HG03175 (cell line): ENCODE measurements around the gene CLINT1.

Source experiments
- ATAC-seq: cut with Tn5 transposase; IDR thresholded peaks from one replicate; pipeline ENCODE4 v1.9.1; 2021; ENCODE audit warnings: mild to moderate bottlenecking, moderate library complexity; ENCODE audit not compliant: unreplicated experiment

Gene CLINT1

DNA sequence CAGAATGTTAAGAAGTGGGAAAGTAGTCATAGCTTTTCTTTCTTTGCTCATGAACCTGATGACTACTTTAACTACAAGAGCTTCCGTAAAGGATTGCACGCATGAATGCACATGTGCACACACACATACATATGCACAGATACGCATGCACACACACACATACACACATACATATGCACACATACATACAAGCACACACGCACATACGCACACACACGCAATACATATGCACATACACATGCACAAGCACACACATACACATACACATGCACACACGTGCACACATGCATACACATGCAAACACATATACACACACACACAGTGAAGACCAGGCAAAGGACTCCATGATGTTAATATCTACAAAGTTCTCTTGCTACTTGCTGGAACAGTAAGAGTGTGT is 92.5 kb downstream of the CLINT1 start:
- no peak for ATAC-seq

DNA sequence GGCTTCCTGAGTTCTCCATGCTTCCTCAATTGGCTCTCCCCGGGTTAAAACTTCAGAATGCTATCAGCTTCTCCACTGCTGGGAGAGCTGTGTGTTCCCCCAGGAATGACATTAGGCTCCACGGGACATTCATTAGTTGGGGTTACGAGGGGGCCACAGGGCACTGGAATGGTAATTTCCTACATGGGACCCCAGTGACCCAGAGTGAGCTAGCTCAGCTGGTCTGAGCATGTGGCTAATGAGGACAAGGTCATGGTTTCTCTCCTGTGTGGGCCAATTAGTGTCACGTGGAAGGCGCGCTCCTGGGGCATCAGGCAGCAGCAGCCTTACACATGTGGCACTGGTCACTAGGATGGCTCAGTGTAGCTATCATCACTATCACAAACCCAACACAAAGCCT is 94.4 kb downstream of the CLINT1 start:
- no peak for ATAC-seq

DNA sequence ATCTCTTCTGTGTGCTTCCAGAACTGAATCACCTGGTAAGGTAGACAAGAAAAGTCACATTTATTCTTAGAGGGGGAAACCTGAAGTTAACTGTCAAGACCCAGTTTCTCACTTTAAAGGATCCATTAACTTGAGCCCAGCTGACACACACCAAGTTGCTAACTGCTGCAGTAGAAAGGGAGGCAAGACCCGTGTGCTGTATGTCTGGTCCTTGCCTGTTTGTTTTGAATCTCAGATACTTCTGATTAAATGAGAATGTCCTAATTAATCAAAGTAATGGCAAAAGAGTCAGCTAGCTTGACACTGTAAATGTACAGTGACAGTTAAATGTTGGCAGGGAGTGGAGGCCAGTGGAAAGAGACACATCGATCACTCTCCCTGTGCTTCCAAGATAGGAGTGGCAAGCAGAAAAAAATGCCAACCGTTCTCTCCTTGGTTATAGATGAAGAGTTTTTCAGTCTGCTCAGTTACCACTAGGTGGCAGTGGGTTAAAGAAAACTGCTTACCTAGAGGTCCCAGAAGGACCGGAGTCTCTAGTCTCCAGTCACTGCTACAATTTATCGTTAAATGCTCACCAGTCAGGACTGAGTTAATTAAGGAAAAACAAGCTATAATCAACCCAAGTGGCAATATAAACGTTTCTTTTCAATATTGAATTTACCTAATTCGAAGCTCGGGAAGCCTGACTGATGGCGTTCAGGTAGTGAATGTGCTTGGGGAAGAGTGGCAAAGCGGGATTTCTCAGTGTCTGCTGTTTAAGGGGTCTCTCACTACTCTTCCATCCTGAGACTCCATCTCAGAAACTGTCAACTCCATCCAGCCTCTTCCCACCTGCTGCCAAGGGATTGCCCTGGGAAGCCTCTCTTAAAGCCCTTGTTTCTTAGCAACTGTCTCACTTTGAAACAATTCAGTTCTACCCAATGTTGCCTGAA is 97.0 kb downstream of the CLINT1 start:
- peak; percentile 86 for ATAC-seq

DNA sequence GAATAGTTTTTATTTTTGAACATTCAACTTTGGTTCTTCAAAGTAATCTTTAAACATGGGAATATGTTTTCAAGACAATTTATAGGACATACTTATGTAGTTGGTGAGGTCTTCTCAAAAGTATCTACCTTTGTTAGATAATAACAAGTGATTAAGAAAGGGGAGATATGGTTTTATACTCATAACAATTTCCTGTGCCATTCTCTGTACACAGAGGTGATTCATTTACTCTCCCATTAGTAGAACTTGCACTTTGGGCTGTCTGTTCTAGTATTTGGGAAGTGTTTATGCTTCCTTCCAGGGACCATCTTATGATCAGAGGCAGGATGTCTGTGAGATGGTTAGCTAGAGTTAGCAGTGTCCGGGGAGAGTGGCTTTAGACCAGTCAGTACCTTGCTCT is 100.2 kb downstream of the CLINT1 start:
- no peak for ATAC-seq

DNA sequence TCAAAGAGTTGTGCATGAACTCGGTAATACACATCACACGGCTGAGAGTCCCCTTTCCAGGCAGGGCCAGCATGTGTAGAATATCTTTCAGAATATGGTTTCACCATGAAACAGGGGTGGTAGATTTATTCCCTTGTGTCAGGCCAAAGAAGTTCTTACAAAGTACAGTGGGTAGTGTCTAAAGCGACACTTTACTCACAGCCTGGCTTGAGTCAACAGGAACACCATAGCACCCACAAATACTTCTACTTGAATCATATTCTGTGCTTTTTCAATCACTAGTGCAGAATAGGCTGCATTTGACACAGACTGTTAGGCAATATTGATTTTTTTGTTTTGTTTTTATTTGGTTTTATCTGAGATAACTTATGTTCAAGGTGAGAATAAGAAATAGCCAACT is 102.8 kb downstream of the CLINT1 start:
- ATAC-seq: no peak

DNA sequence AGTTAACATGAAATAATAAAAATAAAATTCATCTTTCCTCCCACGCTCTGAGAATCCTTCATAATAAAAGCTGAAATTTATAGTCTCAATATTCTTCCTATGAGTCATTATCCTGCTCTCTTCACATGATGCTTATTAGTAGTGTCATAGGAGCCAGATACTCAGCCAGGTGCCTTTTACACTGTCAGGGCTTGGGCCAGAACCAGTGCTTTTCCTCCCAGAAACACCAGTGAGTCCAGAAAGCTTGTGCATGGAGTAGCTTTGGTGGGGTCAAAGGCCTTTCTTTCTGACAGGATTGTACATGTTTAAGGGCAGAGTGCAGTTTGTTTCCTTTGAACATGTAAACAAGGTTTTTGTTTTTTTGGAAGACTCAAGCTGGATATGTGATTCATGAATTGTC is 108.6 kb downstream of the CLINT1 start:
- ATAC-seq: no peak

DNA sequence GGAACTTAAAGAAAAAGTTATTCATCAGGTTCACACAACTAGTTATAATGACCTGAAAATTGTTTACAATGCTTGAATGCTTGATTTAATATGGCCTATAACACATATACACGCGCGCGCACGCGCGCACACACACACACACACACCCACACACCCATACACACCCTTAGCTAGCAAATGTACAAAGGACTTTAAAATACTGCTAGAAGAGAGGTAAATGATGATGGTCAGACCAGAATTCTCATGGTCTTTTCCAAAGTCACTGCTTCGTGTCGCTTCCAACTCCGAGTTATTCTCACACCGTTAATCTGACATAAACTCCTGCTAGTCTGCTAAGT is 109.5 kb downstream of the CLINT1 start:
- ATAC-seq: no peak

DNA sequence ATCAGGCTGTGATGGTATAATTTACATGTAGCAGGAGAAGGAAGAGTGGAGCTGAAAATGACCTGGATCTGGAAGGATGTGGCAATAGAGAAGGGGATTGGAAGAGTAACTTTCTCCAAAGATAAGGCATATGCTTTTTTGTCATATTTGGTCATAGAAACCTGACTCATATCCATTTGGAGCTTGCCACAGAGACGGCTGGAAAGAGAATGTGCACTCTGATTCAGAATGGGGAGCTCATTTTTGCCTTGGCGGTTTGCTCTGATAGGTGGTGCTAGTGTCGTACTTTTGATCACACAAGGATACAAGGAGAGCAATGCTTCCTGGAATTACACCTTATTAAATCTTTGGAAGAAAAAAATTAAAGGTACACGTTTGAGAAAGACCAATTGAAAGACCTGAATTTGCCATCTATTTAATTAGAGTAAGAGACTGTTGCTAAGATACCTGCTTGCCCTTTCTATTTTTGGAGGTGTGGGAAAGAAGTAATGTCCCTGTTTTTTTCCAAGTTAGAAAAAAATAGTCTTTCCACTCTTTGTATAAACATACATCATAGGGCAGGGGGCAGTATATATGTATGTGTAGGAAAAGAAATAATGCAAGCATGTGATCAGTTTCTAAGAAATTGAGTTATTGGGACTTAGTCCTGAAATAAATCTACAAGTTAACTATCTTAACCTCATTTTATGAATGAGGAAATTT is 110.0 kb downstream of the CLINT1 start:
- ATAC-seq: no peak

DNA sequence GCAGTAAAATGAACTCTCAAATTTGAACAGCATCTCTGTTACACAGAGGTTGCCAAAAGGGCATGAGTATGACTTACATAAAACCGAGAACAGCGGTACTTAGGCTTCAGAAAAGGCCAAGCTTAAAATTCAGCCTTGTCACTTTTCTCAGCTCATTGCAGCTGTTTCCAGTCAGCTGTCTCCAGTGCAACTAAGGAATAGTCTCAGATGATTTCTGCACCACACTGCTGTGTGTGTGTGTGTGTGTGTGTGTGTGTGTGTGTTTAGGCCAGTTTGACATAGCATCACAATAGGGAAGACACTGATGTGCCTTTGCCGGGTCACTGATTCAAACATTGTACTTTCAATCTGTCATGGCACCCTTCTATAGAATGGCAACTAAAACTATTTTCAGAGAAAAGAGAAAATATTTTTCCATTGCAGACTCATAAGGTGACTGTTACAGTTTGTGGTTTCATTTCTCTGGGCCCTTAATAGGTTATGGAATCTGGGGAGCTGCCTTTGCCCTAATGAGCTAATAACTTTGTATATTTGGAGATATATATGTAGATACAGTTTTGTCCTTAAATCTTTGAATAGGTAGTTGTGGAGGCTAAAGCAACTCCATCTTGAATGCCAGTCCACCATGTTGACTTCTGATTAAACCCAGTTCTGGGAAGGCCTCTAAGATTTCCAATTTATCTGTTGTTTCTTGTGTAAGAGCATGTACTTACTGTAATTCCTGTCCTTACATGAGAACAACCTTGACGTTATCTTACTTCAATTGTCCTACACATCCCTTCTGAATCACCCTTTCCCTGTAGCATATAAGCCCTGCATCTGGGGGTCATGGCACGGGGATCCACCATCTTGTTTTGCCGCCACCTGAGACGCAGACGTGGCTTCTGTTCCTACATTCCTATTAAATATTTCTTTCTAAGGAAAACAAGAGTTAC is 110.9 kb downstream of the CLINT1 start:
- ATAC-seq: no peak

DNA sequence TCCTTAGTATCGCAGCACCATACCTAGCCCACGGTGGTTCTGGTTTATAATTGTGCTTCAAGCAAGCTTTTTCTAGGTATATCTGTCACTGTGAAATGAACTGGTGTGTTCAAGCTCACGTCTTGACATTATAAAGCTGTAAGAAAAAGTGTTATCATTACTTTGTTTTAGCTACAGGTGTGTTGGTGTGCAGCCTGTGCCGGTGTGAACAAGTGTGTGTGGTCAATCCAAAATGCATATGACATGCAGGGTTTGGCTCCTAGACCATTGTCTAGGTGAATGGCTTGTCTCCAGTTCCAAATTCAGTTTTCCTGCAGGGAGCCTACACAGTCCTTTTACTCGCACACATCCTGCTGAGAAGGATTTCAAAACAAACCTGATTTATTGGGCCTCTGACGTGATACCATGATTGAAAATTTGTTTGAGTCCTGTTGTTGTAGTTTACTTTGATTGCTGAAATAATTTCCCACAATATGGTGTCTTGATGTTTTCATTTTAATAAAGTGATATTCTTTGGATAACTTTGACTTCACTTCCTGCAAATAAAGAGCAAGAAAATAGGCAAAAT is 111.7 kb downstream of the CLINT1 start:
- ATAC-seq: no peak

DNA sequence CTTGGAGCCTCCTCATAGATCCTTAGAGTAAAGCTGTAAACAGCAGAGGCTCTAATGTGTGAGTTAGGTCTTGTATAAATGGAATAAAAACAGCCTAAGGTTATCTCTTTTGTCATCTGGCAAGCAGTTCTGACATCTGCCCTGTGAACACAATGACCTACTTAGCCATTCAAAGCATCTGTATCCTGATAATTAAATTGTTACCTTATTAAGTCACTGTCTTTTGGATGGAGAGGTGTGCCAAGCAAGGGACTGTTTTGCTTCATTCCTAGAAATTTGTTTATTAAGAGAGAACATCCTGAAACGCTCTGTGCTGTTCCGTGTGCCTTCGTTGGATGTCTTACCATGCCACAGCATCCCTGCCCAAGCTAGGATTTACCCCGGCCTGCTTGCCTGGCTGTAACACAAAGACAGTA is 113.9 kb downstream of the CLINT1 start:
- ATAC-seq: no peak

DNA sequence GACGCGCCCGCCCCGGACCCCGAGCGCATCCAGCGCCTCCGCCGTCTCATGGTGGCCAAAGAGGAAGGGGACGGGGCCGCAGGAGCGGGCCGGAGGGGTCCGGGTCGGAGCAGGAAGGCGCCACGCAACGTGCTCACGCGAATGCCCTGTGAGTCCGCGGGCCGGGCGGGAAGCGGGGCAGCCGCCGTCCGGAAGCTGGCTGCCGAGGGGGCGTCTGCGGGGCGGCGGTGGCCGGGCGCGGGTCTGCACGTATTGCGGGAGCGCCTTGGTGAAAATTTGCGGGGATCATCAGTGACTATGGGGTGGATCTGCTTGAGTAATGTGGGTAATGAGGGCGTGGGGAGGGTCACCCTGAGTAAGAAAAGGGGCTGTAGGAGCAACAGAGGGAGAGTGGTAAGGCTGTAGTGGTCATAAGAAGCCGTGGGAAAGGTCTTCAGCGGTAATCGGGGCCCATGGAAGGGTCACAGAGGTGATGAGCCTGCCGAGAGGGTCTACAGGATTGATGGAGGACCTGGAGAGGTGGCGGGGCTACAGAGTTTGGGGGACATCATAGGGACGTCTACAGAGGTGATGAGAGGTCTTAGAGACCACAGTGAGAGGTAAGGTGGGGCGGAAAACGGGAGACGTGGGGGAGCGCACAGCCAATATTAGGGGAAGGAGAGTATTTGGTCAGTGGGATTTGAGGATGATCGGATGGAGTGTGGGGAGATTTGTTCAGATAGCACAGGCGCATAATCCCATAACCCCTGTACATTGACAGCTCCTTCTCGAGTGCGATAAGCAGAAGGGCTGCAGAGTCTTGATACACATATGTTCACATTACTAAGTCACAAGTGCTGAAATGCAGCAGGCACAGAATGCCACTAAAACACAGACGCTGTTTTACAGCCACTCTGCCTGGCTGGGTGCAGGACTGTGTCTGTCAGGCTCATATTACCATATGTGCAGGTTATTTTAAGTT is 114.6 kb downstream of the CLINT1 start:
- ATAC-seq: peak; percentile 27

DNA sequence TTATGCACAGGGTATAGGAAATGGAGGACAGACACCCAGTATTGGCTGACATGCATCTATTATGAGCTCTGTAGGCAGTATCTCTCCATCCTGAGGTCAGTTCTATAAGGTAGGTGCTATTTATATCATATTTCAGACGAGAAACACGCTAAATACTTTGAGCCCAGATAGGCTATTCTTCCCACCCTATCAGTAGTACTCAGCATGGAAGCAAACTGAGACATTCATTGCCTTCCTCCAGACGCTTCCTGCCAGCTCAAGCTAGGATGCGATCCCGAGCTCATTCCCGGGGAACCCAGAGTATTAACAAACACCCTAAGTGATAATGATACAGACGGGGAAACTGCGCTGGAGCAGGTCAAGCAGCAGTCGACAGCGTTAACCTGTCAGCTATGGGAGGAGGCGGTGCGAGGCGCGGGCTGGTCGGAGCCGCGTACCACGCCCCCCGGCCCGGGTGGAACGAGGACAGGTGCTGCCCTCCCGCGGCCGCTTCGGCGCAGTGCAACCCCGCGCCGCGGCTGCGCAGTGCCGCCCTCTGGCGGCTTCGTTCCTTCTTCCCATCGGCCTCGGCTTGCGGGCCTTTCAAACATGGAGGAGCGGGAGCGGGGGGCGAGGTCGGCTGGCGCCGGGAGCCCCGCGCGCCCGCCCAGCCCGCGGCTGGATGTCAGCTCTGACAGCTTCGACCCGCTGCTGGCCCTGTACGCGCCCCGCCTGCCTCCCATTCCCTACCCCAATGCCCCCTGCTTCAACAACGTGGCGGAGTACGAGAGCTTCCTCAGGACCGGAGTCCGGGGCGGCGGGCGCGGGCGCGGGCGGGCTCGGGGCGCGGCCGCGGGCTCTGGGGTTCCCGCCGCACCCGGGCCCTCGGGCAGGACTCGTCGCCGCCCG is 115.5 kb downstream of the CLINT1 start, which contains the start of gene LSM11:
Gene LSM11 (plus strand): TSS at position 550 of the 888 bp plus-strand sequence. CDS start 39 bp downstream, at position 589.
- peak; percentile 93 for ATAC-seq

DNA sequence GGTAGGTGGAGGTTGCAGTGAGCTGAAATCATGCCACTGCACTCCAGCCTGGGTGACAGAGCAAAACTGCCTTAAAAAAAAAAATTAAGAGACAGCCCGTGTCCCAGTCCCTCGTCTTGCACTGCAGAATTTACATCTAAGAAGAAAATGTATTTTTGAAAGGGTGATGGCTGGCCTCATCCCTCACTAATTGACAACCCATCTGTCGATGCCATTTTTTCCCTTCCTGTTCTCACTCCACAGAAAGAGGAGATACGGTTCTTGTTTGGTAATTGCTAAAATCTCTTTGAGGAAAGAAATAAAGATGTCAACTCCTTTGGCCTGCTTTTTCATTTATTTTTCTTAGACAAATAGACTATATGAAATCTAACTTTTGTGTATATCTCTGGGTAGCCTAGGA is 117.8 kb downstream of the CLINT1 start:
- no peak for ATAC-seq

DNA sequence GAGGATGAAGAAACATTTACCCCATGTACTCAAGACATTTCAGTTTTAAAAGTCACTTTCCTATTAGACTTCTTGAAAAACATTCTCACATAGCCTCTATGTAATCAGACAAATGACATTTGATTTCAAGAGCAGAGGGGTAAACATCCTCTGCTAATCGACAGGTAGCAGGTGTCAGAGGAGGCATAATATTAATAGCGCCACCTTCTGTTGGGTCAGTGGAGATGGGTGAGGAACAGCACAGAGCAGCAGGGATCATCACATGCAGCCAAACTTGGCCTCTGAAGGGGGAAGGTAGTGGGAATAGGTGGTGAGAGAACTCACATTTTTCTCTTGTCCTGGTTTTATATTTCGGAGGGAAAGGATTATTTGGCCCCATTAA is 118.7 kb downstream of the CLINT1 start:
- no peak for ATAC-seq

DNA sequence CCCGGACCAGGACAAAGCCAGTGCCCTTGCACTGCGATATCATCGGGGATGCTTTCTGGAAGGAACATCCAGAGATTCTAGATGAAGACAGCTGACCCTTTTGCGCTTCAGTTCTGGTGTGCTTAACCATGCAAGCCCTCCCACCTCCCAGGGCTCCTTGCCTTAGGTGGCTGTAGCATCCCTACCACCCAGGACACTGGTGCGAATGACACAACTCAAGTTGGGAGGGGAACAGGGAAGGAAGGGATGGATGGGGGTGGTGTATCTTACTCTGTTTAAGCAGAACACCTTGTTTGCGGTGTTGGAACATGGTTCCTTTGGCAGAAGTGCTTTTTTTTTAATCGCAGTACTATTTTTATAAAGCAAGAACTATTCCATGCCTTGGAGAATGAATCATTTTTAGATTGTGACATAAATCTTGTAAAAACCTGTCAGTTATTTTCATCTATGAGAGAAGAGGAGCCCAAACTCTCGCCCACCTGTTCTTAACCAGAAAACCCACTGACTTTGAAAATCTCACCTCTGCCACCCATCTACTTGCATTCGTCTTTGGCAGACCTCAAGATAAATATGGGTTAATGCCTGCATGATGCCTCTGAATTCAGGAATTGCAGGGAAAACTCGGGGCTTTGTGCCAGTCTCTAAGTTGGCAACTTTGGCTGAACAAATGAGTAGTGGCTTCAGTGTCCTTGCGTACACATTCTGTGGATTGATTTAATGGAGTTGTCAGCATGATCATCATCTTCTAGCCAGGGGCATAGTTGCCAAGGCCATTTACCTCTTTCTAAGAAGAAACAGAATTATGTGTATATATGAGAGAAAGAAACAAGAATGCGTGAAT is 119.3 kb downstream of the CLINT1 start:
- ATAC-seq: no peak

DNA sequence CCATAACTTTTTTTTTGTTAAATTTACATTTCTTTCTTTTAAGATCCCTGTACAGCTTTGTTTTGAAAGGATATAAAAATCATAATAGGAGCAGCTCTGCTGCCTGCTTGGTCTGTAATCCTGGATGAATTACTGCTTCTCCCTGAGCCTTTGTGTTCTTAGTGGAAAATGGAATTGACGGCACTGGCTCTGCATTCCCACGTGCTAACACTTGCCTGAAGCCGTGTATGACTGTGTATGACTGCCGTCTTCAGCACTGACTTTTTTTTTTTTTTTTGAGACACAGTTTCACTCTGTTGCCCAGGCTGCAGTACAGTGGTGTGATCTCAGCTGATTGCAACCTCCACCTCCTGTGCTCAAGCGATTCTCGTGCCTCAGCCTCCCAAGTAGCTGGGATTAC is 123.0 kb downstream of the CLINT1 start:
- ATAC-seq: no peak
